Lower leg skin (tissue), 4 donors: ENCODE data around the gene LBHD1. TPM values are rescaled to one million over a fixed set of nuclear protein-coding genes. Genes with fewer than 3 reads are reported as not detected.
A peak's percentile ranks its signal among the peaks of the same experiment; 100 is the strongest.

Experiments used
- DNase-seq, 2 donors: peaks; one replicate each; pipeline ENCODE4 v3.0.0-alpha.2; 2019; ENCODE audit warnings: low spot score in 2 of 2
- H3K4me3 ChIP-seq: fragments of 200-600 bp; sonication (generic); 2 replicates; pipeline ENCODE4 v1.5.1; 2017; ENCODE audit warnings: mild to moderate bottlenecking, low read depth; ENCODE audit not compliant: poor library complexity, severe bottlenecking
- POLR2A ChIP-seq, 2 donors: fragments of 450-650 bp; IDR thresholded peaks; one replicate each; pipeline ENCODE4 v1.6.1; 2016 to 2017; ENCODE audit warnings: antibody characterized with exemption in 2 of 2, mild to moderate bottlenecking in 1 of 2, moderate library complexity in 1 of 2
- WGBS, 2 donors: methylation state at CpG; one replicate each; pipeline ENCODE4 v1.1.5; 2018; 5-methylcytosine and 5-hydroxymethylcytosine counted together
- intact Hi-C: fragments of 100-400 bp; cut with DNase I; formaldehyde crosslinking; loops from one replicate; pipeline ENCODE4 v1.15.0; 2023; ENCODE audit warnings: low total_unique reads
- total RNA-seq, 4 donors: library from RNA; depleted of rRNA; stranded (reverse); fragments of >200 nt; gene quantifications; one replicate each; pipeline ENCODE4 v1.1.0, GENCODE V29; 2016
- TF ChIP-seq, protein P1 (sequence below), 3 donors: fragments of 450-650 bp; IDR thresholded peaks; one replicate each; pipeline ENCODE4 v1.5.1; 2016; ENCODE audit warnings: antibody characterized with exemption in 3 of 3, mild to moderate bottlenecking in 3 of 3, moderate library complexity in 2 of 3

LBHD1 gene
- total RNA-seq, 4 donors from 2014 or later: 2.5 to 4.6 (median 3.1) TPM

DNA sequence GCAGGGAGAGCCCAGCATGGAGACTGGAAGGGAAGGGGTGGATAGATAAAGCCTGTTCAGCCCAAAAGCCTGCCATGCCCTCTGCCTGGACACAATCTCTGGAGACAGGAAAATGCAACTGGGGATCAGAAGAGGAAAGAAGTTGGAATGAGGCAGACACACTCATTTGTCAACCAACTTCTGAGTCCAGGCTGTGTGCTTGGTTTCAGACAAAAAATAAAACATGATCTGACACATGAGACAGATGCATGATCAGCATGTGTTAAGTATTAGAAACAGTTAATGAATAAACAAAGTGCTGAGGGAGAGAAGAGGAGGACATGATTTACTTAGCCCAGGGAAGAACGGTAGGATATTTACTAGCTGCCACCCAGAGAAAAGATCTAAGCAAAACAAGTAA, 16.4 kb upstream of the LBHD1 start:
- intact Hi-C loops: no loop called here
- no peak for TF ChIP-seq POLR2A (IDR thresholded peaks at IDR 0.05)
- TF ChIP-seq, protein P1, sequence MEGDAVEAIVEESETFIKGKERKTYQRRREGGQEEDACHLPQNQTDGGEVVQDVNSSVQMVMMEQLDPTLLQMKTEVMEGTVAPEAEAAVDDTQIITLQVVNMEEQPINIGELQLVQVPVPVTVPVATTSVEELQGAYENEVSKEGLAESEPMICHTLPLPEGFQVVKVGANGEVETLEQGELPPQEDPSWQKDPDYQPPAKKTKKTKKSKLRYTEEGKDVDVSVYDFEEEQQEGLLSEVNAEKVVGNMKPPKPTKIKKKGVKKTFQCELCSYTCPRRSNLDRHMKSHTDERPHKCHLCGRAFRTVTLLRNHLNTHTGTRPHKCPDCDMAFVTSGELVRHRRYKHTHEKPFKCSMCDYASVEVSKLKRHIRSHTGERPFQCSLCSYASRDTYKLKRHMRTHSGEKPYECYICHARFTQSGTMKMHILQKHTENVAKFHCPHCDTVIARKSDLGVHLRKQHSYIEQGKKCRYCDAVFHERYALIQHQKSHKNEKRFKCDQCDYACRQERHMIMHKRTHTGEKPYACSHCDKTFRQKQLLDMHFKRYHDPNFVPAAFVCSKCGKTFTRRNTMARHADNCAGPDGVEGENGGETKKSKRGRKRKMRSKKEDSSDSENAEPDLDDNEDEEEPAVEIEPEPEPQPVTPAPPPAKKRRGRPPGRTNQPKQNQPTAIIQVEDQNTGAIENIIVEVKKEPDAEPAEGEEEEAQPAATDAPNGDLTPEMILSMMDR (IDR thresholded peaks at IDR 0.05): no peak
- no peak overlapping the region for H3K4me3 ChIP-seq
- no peak for DNase-seq
- WGBS, 2 donors: 19 to 38% methylated on average over 1 of the region's 1 CpG

GRCh38 chr11:62687508-62688396, 15.7 kb upstream of the LBHD1 start:
- no peak overlapping the region for H3K4me3 ChIP-seq
- WGBS, 2 donors: 35 to 38% methylated on average over 38 to 59 of the region's 74 CpGs
- TF ChIP-seq, protein P1 (IDR thresholded peaks at IDR 0.05): no peak
- no peak for TF ChIP-seq POLR2A (IDR thresholded peaks at IDR 0.05)
- no peak for DNase-seq
- intact Hi-C loops: no loop called here

GRCh38 chr11:62682518-62682917, 10.5 kb upstream of the LBHD1 start:
- TF ChIP-seq, protein P1 (IDR thresholded peaks at IDR 0.05): no peak
- no peak for TF ChIP-seq POLR2A (IDR thresholded peaks at IDR 0.05)
- intact Hi-C loops: no loop called here
- WGBS, 2 donors: 72 to 75% methylated on average over 7 of the region's 7 CpGs
- no peak overlapping the region for H3K4me3 ChIP-seq
- DNase-seq: no peak

GRCh38 chr11:62680825-62681240, 8.8 kb upstream of the LBHD1 start:
- peak in 1 of 2 donors; percentile 71 for DNase-seq
- 27% methylated on average over 4 of the region's 4 CpGs for WGBS, 2 donors
- TF ChIP-seq POLR2A (IDR thresholded peaks at IDR 0.05): no peak
- TF ChIP-seq, protein P1 (IDR thresholded peaks at IDR 0.05): no peak
- intact Hi-C loops: no loop called here
- H3K4me3 ChIP-seq: no peak overlapping the region

- TF ChIP-seq POLR2A (IDR thresholded peaks at IDR 0.05): no peak
- TF ChIP-seq, protein P1 (IDR thresholded peaks at IDR 0.05): no peak
- peak within 1 kb of the TSS; percentile 78 for H3K4me3 ChIP-seq
- intact Hi-C loops: no loop called here
- WGBS, 2 donors: 9 to 13% methylated on average over 18 to 35 of the region's 55 CpGs
- DNase-seq: peak; percentile 92 to 98
Measured at GRCh38 chr11:62678770-62679696, 7.0 kb upstream of the LBHD1 start, which contains the start of gene UBXN1. Gene UBXN1 (minus strand): TSS chr11:62679073. CDS start chr11:62678923, 150 bp downstream.
